ENCODE results near the gene STIL. TPM values are rescaled to one million over a fixed set of nuclear protein-coding genes. Genes with fewer than 3 reads are reported as not detected.

STIL gene
- total RNA-seq, 4 donors from 2014 or later: under 0.01 to 13.0 (median 1.9) TPM

DNA sequence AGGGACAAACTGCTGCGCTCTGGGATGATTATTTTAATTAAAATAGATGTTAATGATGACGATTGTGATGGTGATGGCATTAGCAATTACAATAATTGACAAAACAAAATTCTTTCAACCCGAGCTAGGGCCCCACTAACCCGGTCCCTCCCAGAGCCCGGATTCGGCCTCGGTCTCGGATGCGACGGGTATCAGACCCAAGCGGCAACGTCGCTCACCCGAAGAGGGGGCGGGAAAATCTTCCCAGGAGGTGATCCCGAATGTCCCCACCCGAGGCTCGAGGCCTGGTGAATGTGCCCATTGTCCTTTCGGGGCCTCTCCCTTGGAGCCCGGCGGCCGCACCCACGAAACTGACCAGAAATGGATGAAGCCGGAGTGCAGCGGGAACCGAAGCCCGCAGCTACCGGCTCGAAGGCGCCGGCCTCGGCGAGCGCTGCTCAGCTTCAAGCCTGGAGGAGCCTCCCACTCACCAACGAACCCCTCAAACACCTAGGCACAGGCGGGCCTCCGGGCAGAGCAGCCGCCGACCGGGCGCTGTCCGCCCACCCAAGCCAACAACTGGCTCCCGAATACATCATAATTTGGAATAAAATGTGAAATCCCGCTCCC, 83.2 kb downstream of the STIL start:
- Histone ChIP-seq H3K4me3 (peak overlapping the region; percentile 20 to 27), H3K4me1 (peaks cover 0 to 16% of the 10 kb centered on the region in 2 donors), H3K27me3 (peaks cover 15 to 67% of the 10 kb centered on the region in 2 donors), H3K36me3 (no peaks in the 10 kb centered on the region), H3K9me3 (no peaks in the 10 kb centered on the region), H3K27ac (peak overlapping the region; percentile 69 to 71)
- DNase-seq: no peak
- intact Hi-C loops (cut with DNase I; ENCODE audit: low total_unique reads): no loop called here
- TF ChIP-seq, protein P1, sequence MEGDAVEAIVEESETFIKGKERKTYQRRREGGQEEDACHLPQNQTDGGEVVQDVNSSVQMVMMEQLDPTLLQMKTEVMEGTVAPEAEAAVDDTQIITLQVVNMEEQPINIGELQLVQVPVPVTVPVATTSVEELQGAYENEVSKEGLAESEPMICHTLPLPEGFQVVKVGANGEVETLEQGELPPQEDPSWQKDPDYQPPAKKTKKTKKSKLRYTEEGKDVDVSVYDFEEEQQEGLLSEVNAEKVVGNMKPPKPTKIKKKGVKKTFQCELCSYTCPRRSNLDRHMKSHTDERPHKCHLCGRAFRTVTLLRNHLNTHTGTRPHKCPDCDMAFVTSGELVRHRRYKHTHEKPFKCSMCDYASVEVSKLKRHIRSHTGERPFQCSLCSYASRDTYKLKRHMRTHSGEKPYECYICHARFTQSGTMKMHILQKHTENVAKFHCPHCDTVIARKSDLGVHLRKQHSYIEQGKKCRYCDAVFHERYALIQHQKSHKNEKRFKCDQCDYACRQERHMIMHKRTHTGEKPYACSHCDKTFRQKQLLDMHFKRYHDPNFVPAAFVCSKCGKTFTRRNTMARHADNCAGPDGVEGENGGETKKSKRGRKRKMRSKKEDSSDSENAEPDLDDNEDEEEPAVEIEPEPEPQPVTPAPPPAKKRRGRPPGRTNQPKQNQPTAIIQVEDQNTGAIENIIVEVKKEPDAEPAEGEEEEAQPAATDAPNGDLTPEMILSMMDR (IDR thresholded peaks at IDR 0.05): no peak
- TF ChIP-seq POLR2A (IDR thresholded peaks at IDR 0.05): no peak

DNA sequence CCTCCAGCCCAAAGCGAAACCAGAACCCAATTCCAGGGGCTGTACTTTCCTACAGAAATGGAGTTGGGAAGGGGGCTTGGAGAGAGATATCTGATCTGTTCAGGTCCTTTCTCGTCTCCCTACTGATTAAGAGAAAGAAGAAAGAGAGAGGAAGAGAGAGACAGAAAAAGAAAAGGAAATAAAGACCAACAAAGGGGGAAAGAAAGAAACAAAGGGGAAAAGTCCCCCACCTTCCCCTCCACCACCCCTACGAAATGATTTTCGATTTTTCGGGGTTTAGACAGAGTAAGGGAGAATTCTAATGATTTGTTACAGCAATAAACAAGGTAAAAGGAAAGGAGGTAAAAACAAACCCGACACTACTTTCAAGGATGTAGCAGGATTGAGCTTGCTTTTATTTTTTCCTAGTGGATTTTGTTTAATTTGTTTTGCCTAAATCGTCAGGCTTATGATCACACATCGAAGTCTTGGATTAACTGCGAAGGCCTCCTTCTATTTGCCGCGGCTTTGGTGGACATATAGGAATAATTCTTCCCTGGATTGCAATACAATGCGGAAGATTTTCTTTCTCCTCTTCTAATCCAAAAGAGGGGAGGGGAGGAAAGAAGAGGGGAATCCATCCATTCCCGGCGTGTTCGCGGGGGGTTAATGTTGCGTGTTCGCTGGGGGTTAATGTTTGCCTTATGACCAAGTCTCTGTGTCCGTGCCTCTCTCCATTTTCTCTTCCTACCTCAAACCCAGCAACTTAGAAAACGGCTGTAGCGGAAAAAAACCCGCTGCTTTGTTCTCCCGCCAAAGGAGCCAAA, 83.9 kb downstream of the STIL start:
- Histone ChIP-seq H3K9me3 (no peaks in the 10 kb centered on the region), H3K4me1 (peaks cover 0 to 23% of the 10 kb centered on the region in 2 donors), H3K27ac (peak overlapping the region; percentile 69 to 71), H3K36me3 (no peaks in the 10 kb centered on the region), H3K4me3 (peak overlapping the region in 1 of 2 donors; percentile 27), H3K27me3 (peaks cover 15 to 68% of the 10 kb centered on the region in 2 donors)
- no peak for TF ChIP-seq POLR2A (IDR thresholded peaks at IDR 0.05)
- intact Hi-C loops (cut with DNase I; ENCODE audit: low total_unique reads): no loop called here
- no peak for DNase-seq

DNA sequence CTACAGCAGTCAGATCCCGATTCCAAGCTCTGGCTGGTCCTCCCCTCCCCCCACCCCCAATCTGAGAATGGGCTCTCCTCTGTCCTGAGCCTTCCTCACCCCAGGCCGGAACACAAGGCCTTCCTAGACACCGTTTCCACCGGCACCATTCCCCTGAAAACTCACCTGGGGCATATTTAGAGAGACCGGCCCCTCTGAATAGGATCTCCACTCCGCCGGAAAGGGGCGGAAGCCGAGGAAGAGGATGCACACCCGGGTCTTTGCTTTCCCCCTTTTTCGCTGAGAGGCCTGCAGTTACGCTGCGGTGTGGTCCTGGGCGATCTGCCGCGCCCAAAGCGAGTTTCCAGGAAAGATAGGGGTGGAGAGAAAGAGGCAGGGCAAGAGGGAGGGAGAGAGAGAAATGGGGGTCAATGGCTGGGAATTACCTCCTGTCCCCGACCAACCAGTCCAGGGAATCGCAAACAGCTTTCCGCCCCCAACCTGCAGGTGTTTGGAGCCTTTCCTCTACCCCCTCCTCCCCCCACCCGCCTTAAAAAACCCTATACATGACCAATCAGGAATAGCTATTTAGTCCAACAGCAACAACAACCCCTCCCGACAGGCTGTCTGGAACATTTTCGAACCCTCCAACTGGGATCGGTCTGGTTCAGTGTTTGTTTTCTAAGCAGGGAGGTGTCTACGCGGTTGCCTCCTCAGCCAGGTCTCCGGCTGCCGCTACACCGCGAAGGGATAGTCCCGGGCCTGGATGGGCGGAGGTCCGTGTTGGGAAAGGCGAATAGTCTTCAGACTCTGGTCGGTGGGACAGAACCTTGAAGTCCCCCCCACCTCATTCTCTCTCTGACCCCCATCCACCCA, 84.7 kb downstream of the STIL start:
- Histone ChIP-seq H3K4me3 (no peak overlapping the region), H3K27ac (peak overlapping the region; percentile 69 to 71), H3K4me1 (peaks cover 0 to 30% of the 10 kb centered on the region in 2 donors), H3K27me3 (peaks cover 15 to 76% of the 10 kb centered on the region in 2 donors), H3K9me3 (no peaks in the 10 kb centered on the region), H3K36me3 (no peaks in the 10 kb centered on the region)
- TF ChIP-seq, protein P1 (IDR thresholded peaks at IDR 0.05): no peak
- TF ChIP-seq POLR2A (IDR thresholded peaks at IDR 0.05): no peak
- intact Hi-C loops (cut with DNase I; ENCODE audit: low total_unique reads): no loop called here
- DNase-seq: peak in 1 of 2 donors; percentile 25

DNA sequence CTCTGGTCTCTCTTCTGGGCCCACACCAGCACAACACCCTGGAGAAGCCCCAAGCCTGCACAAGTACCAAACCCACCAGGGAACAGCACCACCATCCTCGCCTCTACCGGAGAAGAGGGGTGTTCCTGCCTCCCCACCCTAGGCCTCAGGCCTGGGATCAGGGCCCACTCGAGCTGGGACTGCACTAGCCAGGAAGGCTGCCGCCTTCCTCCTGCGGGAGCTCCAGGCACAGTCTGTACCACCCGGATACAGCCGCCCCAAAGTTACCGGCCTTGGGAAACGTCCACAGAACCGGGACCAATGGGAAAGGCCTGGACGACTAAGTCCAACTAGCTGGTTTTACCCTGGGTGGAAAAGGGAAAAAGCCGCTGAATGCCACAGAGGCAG, 85.3 kb downstream of the STIL start:
- no peak overlapping the region for H3K4me3 ChIP-seq
- DNase-seq: peak in 1 of 2 donors; percentile 52
- peak overlapping the region; percentile 69 to 71 for H3K27ac ChIP-seq
- H3K27me3 ChIP-seq: peaks cover 15 to 77% of the 10 kb centered on the region in 2 donors
- no peaks in the 10 kb centered on the region for H3K36me3 ChIP-seq
- H3K4me1 ChIP-seq: peaks cover 0 to 30% of the 10 kb centered on the region in 2 donors
- TF ChIP-seq, protein P1 (IDR thresholded peaks at IDR 0.05): no peak
- peak in 1 of 2 donors; percentile 22 for TF ChIP-seq POLR2A (IDR thresholded peaks at IDR 0.05)
- no peaks in the 10 kb centered on the region for H3K9me3 ChIP-seq
- intact Hi-C loops (cut with DNase I; ENCODE audit: low total_unique reads): no loop called here
